DMS79 treated with DMSO at 0.1 percent for 48 hours (cell line): ENCODE measurements around the gene CCN2.

Source experiments
- DNase-seq: peaks from one replicate; lab custom pipeline; 2025; lab: John Stamatoyannopoulos, UW

CCN2 gene

GRCh38 chr6:131966443-131966842 lies 15.3 kb upstream of the CCN2 start:
- no peak for DNase-seq

- no peak for DNase-seq
These were observed 11.9 kb upstream of the CCN2 start for GRCh38 chr6:131963063-131963462.

- no peak for DNase-seq
These were observed 9.4 kb upstream of the CCN2 start for GRCh38 chr6:131960371-131961133.

- DNase-seq: no peak
These were observed 7.6 kb upstream of the CCN2 start for GRCh38 chr6:131958542-131959470.

- DNase-seq: no peak
These were observed 6.9 kb upstream of the CCN2 start for GRCh38 chr6:131958095-131958494.

- DNase-seq: no peak
These were observed 4.7 kb upstream of the CCN2 start for GRCh38 chr6:131955876-131956275.

- DNase-seq: no peak
These were observed 4.0 kb upstream of the CCN2 start for GRCh38 chr6:131955192-131955591.

- no peak for DNase-seq
These were observed 3.6 kb upstream of the CCN2 start for GRCh38 chr6:131954775-131955107.

GRCh38 chr6:131954059-131954774 lies 3.0 kb upstream of the CCN2 start:
- no peak for DNase-seq

GRCh38 chr6:131952886-131953509 lies 1.8 kb upstream of the CCN2 start:
- no peak for DNase-seq

- DNase-seq: no peak
These were observed 531 bp upstream of the CCN2 start for GRCh38 chr6:131951576-131952230.

GRCh38 chr6:131949909-131950766 lies 1.0 kb downstream of the CCN2 start:
- DNase-seq: no peak

- DNase-seq: no peak
These were observed 1.6 kb downstream of the CCN2 start for GRCh38 chr6:131949620-131949908.

- DNase-seq: no peak
These were observed 2.2 kb downstream of the CCN2 start for GRCh38 chr6:131948692-131949619.

- DNase-seq: no peak
These were observed 3.0 kb downstream of the CCN2 start for GRCh38 chr6:131947986-131948661.

GRCh38 chr6:131946992-131947955 lies 3.9 kb downstream of the CCN2 start:
- no peak for DNase-seq

- no peak for DNase-seq
These were observed 4.7 kb downstream of the CCN2 start for GRCh38 chr6:131946404-131946991.

- no peak for DNase-seq
These were observed 5.2 kb downstream of the CCN2 start for GRCh38 chr6:131945971-131946370.
